Cardiac fibroblast (primary cell): ENCODE results near the gene HSD17B7.
A peak's percentile ranks its signal among the peaks of the same experiment; 100 is the strongest.
"Not testable (repeated sequence)": the region's sequence is repeated elsewhere in the genome, so short reads cannot be mapped to it uniquely, and the experiment has no call there.

Experiments
- DNase-seq, 2 donors: peaks; one replicate each; pipeline versions ENCODE4 v3.0.0 to v3.0.0-alpha.2; 2010; ENCODE audit warnings: low read depth in 2 of 2
- H3K4me3 ChIP-seq, 2 donors: replicated peaks in 1 of 2; 1 replicate in 1 of 2; 2 replicates in 1 of 2; pipeline ENCODE4 v1.5.1; 2011; ENCODE audit warnings: low read depth in 2 of 2, low read length in 2 of 2, mild to moderate bottlenecking in 2 of 2, moderate library complexity in 1 of 2
- TF ChIP-seq, protein P1 (sequence below): IDR thresholded peaks from one replicate; pipeline ENCODE4 v1.5.1; 2011; ENCODE audit warnings: low read depth, mild to moderate bottlenecking, low read length, inconsistent platforms

Gene HSD17B7

DNA sequence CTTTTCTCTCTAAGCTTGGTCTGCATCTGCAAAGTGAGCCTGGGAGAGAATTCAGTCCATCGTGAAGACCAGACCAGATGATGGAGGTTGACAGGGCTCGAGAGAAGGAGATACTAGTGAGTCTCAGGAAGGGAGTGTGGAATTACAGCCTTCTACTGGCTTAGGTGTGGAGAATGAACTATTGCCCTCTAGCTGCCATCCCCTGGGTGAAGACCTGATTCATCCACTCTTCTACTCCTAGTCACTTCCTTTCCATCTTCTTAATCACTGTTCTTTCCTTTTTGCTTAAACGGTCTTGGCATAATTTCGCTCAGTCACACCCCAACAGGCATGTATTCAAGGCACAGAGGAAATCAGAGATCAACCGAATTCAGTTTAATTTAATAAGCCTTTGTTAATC, 34.0 kb upstream of the HSD17B7 start:
- DNase-seq: peak; percentile 12 to 73
- no peak overlapping the region for H3K4me3 ChIP-seq
- TF ChIP-seq, protein P1, sequence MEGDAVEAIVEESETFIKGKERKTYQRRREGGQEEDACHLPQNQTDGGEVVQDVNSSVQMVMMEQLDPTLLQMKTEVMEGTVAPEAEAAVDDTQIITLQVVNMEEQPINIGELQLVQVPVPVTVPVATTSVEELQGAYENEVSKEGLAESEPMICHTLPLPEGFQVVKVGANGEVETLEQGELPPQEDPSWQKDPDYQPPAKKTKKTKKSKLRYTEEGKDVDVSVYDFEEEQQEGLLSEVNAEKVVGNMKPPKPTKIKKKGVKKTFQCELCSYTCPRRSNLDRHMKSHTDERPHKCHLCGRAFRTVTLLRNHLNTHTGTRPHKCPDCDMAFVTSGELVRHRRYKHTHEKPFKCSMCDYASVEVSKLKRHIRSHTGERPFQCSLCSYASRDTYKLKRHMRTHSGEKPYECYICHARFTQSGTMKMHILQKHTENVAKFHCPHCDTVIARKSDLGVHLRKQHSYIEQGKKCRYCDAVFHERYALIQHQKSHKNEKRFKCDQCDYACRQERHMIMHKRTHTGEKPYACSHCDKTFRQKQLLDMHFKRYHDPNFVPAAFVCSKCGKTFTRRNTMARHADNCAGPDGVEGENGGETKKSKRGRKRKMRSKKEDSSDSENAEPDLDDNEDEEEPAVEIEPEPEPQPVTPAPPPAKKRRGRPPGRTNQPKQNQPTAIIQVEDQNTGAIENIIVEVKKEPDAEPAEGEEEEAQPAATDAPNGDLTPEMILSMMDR: no peak

DNA sequence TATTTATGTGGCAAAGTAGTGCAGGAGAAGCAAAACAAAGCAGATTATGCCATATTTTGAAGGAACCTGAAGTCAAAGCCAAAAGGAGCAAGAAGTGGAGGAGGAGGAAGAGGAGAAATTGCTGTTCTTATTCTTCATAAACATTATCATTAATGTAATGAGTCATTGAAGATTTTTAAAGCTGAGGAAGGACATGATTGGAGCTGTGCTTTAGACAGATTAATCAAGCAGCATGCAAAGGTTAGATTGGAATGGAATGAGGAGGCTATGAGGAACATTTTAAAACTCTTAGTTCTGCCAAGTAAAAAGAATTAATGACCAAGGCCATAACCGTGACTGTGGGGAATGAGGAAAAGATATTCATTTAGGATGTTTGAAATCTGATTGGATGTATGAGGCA, 33.0 kb upstream of the HSD17B7 start:
- TF ChIP-seq, protein P1: no peak
- H3K4me3 ChIP-seq: no peak overlapping the region
- peak in 1 of 2 donors; percentile 13 for DNase-seq

DNA sequence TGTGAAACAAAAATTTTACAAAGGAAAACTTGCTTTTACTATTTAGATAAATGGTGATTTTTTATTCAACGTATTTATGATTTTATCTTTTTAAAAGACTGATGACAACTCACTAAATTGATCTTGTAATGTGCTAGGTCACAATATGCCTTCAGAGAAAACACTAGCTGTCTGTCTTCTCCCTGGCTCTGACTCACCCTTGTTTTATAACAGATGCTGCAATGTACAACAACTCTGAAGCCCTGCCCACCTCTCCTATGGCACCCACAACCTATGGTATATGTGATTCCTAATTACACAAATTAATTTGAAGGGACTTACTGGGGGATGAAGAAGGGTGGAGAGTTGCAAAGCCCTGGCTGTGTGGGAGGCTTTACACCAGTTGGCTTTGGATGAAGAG, 24.7 kb upstream of the HSD17B7 start:
- DNase-seq: no peak

DNA sequence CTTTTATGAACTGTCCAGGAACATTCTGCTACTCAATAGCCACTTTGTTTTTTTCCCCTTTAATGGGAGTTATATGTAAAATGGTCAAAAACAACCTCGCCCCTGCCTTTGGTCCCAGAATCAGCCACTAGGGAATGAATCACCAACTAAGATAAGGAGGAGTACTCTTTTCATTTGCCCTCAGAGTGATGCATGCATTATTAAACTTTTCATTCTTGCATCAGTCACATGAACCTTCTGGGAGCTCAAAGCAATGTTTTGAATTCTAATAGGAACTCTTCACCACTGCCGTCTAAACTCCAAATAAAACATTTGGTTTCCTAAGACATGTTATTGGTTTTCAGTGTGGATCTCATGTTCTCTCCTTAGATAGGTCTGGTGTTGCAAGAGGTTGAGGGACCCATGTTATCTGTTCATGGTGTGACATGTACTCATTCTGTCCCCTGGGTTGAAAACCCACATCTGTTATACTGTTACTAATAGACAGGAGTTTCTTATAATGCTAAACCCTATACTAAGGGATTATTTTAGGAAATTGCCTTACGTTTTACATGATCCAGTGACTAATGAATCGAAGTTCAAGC, 17.8 kb upstream of the HSD17B7 start:
- no peak overlapping the region for H3K4me3 ChIP-seq
- peak; percentile 46 to 77 for DNase-seq
- TF ChIP-seq, protein P1: peak; percentile 11

More for the DNA sequence above, 24.7 kb upstream of the HSD17B7 start:
- no peak overlapping the region for H3K4me3 ChIP-seq
- TF ChIP-seq, protein P1: no peak

DNA sequence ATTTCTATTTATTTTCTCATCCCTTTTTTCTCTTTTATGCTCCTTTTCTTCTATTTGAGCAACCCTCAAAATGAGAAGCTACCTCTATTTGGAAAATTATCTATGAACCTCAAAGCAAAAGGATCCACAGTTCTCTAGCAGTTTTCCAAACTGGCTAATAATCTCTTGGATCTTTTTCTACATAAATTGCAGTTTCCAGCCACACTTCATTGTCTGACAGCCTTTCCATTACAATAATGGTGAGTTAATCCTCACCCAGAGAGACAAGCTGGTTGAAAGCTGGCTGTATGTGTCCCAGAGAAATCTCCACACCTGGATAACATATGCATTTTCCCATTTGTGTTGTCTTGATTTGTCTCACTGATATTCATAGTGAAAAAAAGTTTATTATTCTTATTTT, 16.5 kb upstream of the HSD17B7 start:
- H3K4me3 ChIP-seq: no peak overlapping the region
- TF ChIP-seq, protein P1: no peak
- no peak for DNase-seq

DNA sequence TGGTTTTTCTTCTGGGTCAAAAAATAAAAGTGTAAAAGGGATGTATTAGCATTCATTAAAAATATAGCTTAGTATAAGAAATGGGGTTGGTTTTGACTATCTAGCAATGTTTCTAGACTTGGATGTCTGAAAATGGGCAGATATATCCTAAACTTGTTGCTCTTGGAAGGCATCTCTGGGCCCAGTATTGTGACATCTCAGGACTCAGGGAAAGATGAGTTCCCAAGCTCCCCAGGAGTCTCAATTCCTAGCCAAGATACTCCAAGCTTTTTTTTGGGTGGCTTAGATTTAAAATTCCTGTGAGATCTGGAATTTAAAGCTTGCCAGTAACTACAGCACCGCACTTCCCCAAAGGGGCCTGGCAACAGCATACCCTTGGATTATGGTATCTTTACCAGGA, 11.5 kb upstream of the HSD17B7 start:
- DNase-seq: no peak

DNA sequence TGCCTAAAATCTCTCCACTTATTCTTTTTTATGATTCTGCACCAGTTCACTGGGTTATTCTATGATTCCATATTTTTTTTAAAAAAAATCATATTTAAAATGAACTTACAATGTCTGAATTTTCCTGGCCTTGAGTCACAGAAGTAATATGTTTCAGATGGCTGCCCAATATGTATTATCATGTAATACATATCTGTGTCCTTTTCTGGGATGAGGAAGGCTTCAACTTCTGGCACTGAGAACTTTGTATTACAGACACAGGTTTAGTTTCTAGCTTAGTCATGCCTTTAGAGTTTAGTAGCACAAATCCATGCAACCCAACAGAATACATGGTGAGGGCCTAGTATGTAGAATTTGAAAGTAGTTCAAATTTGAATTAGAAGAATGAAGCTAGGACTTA, 7.8 kb upstream of the HSD17B7 start:
- H3K4me3 ChIP-seq: no peak overlapping the region
- TF ChIP-seq, protein P1: no peak
- DNase-seq: no peak

More for the DNA sequence above, 11.5 kb upstream of the HSD17B7 start:
- H3K4me3 ChIP-seq: no peak overlapping the region
- TF ChIP-seq, protein P1: no peak

DNA sequence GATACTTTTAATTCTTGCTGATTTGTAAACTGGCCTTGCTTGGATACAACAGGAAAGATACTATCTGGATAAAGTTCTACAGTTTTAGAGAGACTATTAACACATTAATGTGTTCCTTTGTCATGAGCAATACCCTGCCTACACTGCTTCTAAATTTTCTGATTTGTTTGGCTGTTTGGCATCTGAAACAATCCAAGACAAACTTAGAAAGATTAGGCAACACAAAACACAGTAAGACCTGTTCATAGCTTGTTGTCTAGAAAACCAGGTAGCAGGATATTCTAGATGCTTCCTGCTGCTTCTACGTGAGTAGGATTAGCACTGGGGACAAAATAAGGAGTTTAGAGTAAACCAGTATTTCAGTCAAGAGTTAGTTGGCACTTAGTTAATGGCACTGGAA, 5.6 kb upstream of the HSD17B7 start:
- not testable (repeated sequence) for DNase-seq, H3K4me3 ChIP-seq

DNA sequence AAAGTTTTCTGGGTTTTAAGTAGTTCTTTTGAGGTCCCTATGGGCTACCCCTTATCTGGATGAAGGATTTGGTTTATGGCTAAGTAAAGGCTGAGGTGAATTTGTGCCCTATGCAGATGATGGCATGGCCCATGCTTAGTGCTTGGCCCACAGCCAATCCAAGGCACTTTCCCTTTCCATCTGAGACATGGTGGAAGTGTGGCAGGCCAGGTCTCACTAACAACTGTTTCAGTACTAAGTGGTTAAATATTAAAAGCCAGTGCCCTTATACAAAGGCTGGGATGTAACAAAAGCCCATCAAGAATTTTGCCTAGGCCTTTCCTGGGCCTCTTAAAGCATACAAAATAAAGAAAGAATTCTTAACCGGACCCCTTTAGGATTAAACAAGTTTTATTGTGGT, 1.7 kb upstream of the HSD17B7 start:
- not testable (repeated sequence) for H3K4me3 ChIP-seq, DNase-seq

DNA sequence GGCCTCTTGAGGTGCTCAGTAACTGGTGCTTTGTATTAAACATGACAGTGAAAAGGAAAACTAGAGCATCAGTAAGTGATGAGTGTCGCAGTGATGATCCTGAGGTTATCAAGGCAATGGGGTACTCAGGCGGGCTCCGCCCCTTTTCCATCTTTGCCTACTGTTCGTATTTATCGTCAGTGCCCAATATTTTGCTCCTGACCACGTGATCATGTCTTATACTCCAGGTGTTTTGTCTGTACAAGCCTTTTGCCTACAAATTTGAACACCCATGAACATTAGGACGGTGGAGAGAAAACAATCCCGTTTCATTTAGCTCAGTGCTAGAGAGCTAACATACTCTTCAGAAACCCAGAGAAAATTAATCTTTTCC, 469 bp downstream of the HSD17B7 start:
- not testable (repeated sequence) for DNase-seq
- peak overlapping the region; percentile 53 to 56 for H3K4me3 ChIP-seq

DNA sequence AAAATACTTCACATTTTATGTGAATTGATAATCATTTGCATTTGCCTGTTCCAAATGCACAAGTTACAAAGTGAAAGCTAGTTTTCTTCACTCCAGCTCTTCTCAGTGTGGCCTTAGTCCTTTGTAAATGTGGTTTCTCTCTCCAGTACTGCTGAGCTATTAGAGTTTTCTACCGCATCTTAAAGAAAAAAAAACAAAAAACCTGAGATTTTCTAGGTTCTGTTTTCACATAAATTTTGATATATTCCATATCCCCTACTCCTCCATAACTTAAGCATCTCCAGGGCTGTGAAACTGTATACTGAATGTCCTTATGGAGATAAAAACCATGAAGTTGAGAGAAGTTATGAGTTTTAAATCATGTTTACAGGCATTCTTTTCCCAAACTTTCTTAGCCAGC, 3.8 kb downstream of the HSD17B7 start:
- not testable (repeated sequence) for DNase-seq, H3K4me3 ChIP-seq
